IMR-90 (cell line): ENCODE data around the gene TNFRSF14. TPM values are rescaled to one million over a fixed set of nuclear protein-coding genes. Genes with fewer than 3 reads are reported as not detected.
"Not testable (repeated sequence)": the region's sequence is repeated elsewhere in the genome, so short reads cannot be mapped to it uniquely, and the experiment has no call there.

Experiments
- ATAC-seq: fragments of 200-7000 bp; cut with Tn5 transposase; 2 replicates; pipeline ENCODE4 v1.9.1; 2020; ENCODE audit warnings: low read depth, mild to moderate bottlenecking, moderate library complexity
- BruUV-seq: library from RNA; stranded (reverse); fragments of 400-500 nt; replicated peaks from 2 replicates; lab custom pipeline; 2021; lab: Mats Ljungman, UMichigan
- CTCF ChIA-PET: fragments of 300-600 bp; formaldehyde crosslinking; extraction: SDS; loops from one replicate; lab custom pipeline; 2021; ENCODE audit warnings: antibody characterized with exemption; lab: Yijun Ruan, JAX
- POLR2A ChIA-PET: fragments of 300-600 bp; sonication (Branson Sonifier 250); formaldehyde crosslinking; loops from one replicate; lab custom pipeline; 2022; ENCODE audit warnings: antibody characterized with exemption; ENCODE audit not compliant: unreplicated experiment; lab: Charles Lee
- DNase-seq: peaks from one replicate; pipeline ENCODE4 v3.0.0; 2013
- H2AFZ ChIP-seq: replicated peaks from 2 replicates; pipeline ENCODE3; 2013; ENCODE audit warnings: low read length, mild to moderate bottlenecking; ENCODE audit not compliant: poor library complexity
- H2AK5ac ChIP-seq: 2 replicates; pipeline ENCODE4 v1.6.1; 2013; ENCODE audit warnings: low read depth, low read length, inconsistent platforms
- H2AK9ac ChIP-seq: replicated peaks from 2 replicates; pipeline ENCODE3; 2013; ENCODE audit warnings: mild to moderate bottlenecking, low read depth, low read length, moderate library complexity; ENCODE audit not compliant: poor library complexity
- H2BK120ac ChIP-seq: 2 replicates; pipeline ENCODE4 v1.6.1; 2013; ENCODE audit warnings: low read depth, low read length, inconsistent platforms
- H2BK15ac ChIP-seq: 3 replicates; pipeline ENCODE4 v1.6.1; 2013; ENCODE audit warnings: low read depth, low read length, inconsistent platforms
- H2BK20ac ChIP-seq: 2 replicates; pipeline ENCODE4 v1.6.1; 2013; ENCODE audit warnings: low read depth, mild to moderate bottlenecking, inconsistent platforms, low read length, moderate library complexity
- H2BK5ac ChIP-seq: 2 replicates; pipeline ENCODE4 v1.6.1; 2013; ENCODE audit warnings: mild to moderate bottlenecking, low read depth, low read length, inconsistent platforms; ENCODE audit not compliant: poor library complexity, severe bottlenecking
- H3K14ac ChIP-seq: replicated peaks from 2 replicates; pipeline ENCODE4 v1.6.1; 2013; ENCODE audit warnings: low read depth, low read length, inconsistent platforms
- H3K18ac ChIP-seq: 2 replicates; pipeline ENCODE4 v1.6.1; 2013; ENCODE audit warnings: low read depth, low read length, control low read depth
- H3K23ac ChIP-seq: 2 replicates; pipeline ENCODE4 v1.6.1; 2013; ENCODE audit warnings: low read depth, low read length, inconsistent platforms
- H3K27ac ChIP-seq: 2 replicates; pipeline ENCODE4 v1.5.1; 2013; ENCODE audit warnings: mild to moderate bottlenecking, control low read depth, low read length; ENCODE audit not compliant: insufficient read depth
- H3K27me3 ChIP-seq: 2 replicates; pipeline ENCODE4 v1.6.1; 2013; ENCODE audit warnings: low read length; ENCODE audit not compliant: control insufficient read depth, insufficient read depth
- H3K36me3 ChIP-seq: 2 replicates; pipeline ENCODE4 v1.6.1; 2013; ENCODE audit warnings: low read length, mixed read lengths; ENCODE audit not compliant: control insufficient read depth, insufficient read depth
- H3K4ac ChIP-seq: 2 replicates; pipeline ENCODE4 v1.6.1; 2013; ENCODE audit warnings: low read depth, low read length, inconsistent platforms
- H3K4me1 ChIP-seq: 2 replicates; pipeline ENCODE4 v1.6.1; 2013; ENCODE audit warnings: low read length, mixed read lengths; ENCODE audit not compliant: control insufficient read depth, insufficient read depth
- H3K4me2 ChIP-seq: 2 replicates; pipeline ENCODE4 v1.6.1; 2013; ENCODE audit warnings: low read depth, mild to moderate bottlenecking, control low read depth, low read length, moderate library complexity
- H3K4me3 ChIP-seq: 2 replicates; pipeline ENCODE4 v1.5.1; 2013; ENCODE audit warnings: low read depth, mild to moderate bottlenecking, control low read depth, low read length, moderate library complexity; ENCODE audit not compliant: insufficient read depth
- H3K56ac ChIP-seq: 2 replicates; pipeline ENCODE4 v1.6.1; 2013; ENCODE audit warnings: low read length, inconsistent platforms; ENCODE audit not compliant: insufficient read depth; ENCODE audit errors: extremely low read depth
- H3K79me1 ChIP-seq, 2 experiments: 2 replicates each; pipeline ENCODE4 v1.6.1; 2013; ENCODE audit warnings: low read length in 2 of 2, inconsistent platforms in 1 of 2, low read depth in 1 of 2
- H3K9ac ChIP-seq: 2 replicates; pipeline ENCODE4 v1.6.1; 2013; ENCODE audit warnings: low read depth, low read length, control low read depth
- H3K9me1 ChIP-seq: 2 replicates; pipeline ENCODE4 v1.6.1; 2013; ENCODE audit warnings: low read length, inconsistent platforms; ENCODE audit not compliant: insufficient read depth
- H3K9me3 ChIP-seq: 2 replicates; pipeline ENCODE4 v1.6.1; 2013; ENCODE audit warnings: low read length; ENCODE audit not compliant: control insufficient read depth, insufficient read depth
- H4K20me1 ChIP-seq: 2 replicates; pipeline ENCODE4 v1.6.1; 2013; ENCODE audit warnings: low read length, inconsistent platforms; ENCODE audit not compliant: insufficient read depth
- H4K5ac ChIP-seq: 2 replicates; pipeline ENCODE4 v1.6.1; 2013; ENCODE audit warnings: mild to moderate bottlenecking, low read depth, low read length, control low read depth
- H4K8ac ChIP-seq, 2 experiments: 2 replicates each; pipeline ENCODE4 v1.6.1; 2013; ENCODE audit warnings: low read depth in 2 of 2, low read length in 2 of 2, control low read depth in 1 of 2, inconsistent platforms in 1 of 2
- H4K91ac ChIP-seq: 2 replicates; pipeline ENCODE4 v1.6.1; 2013; ENCODE audit warnings: low read depth, low read length, inconsistent platforms; ENCODE audit not compliant: insufficient read depth
- WGBS, 2 experiments: methylation state at CpG; one replicate each; pipeline versions ENCODE4 v1.1.5 to v1.1.7; 2013; ENCODE audit warnings: missing lambda C conversion rate in 2 of 2; ENCODE audit not compliant: insufficient read length in 1 of 2; ENCODE audit errors: extremely low coverage in 2 of 2; 5-methylcytosine and 5-hydroxymethylcytosine counted together
- dilution Hi-C: fragments of 300-500 bp; cut with HindIII; formaldehyde crosslinking; loops from one replicate; pipeline ENCODE4 v1.14.3; 2018; ENCODE audit warnings: low sequenced_read_pairs; ENCODE audit not compliant: unreplicated experiment
- in situ Hi-C: fragments of 300-500 bp; cut with MboI; formaldehyde crosslinking; loops from 3 replicates; pipeline ENCODE4 v1.14.3; 2019; ENCODE audit warnings: low sequenced_read_pairs, inconsistent platforms, mixed read lengths
- intact Hi-C: fragments of 100-400 bp; cut with micrococcal nuclease; formaldehyde crosslinking; loops from 2 replicates; pipeline ENCODE4 v1.10.0; 2022
- polyA plus RNA-seq, 3 experiments: library from polyadenylated mRNA; depleted of rRNA; stranded (reverse); fragments of >200 nt; gene quantifications; 2 replicates each; pipeline ENCODE4 v1.2.3, GENCODE V29; 2012; ENCODE audit warnings: low replicate concordance in 1 of 3
- total RNA-seq: library from RNA; depleted of rRNA; stranded (reverse); fragments of >200 nt; gene quantifications from 2 replicates; pipeline ENCODE4 v1.2.3, GENCODE V29; 2012

The TNFRSF14 gene
- total and polyA plus RNA-seq, 2 of the 4 experiments (the other 2 are of a cell fraction) = 1.3 to 4.2 TPM

- DNase-seq, dilution Hi-C loops, H3K4me3 ChIP-seq, H3K23ac ChIP-seq, BruUV-seq, H3K36me3 ChIP-seq, H2BK20ac ChIP-seq, POLR2A ChIA-PET, H2BK120ac ChIP-seq, intact Hi-C loops, CTCF ChIA-PET, H2AFZ ChIP-seq, H3K4me1 ChIP-seq, H2AK9ac ChIP-seq, H2BK5ac ChIP-seq, H4K5ac ChIP-seq, H2BK15ac ChIP-seq, H3K14ac ChIP-seq, H3K79me1 ChIP-seq, H4K20me1 ChIP-seq, H4K91ac ChIP-seq, H3K27me3 ChIP-seq, H3K9ac ChIP-seq, H3K56ac ChIP-seq, H2AK5ac ChIP-seq, H3K18ac ChIP-seq, H3K27ac ChIP-seq, ATAC-seq, H3K4ac ChIP-seq, H3K9me1 ChIP-seq, H4K8ac ChIP-seq, H3K9me3 ChIP-seq, in situ Hi-C loops, H3K4me2 ChIP-seq: not testable (repeated sequence)
- WGBS, 2 experiments = 83% methylated on average over 5 of the region's 9 CpGs; no CpG with 5 or more reads in 1 of the 2 experiments
Measured at GRCh38 chr1:2551544-2551943, 4.6 kb upstream of the TNFRSF14 start.
